Measurements from ENCODE around the gene UBE2D2.

The UBE2D2 gene

GRCh38 chr5:139660923-139661814 lies 100.0 kb downstream of the UBE2D2 start:
- no peak for DNase-seq (ENCODE audit: low read depth)

DNA sequence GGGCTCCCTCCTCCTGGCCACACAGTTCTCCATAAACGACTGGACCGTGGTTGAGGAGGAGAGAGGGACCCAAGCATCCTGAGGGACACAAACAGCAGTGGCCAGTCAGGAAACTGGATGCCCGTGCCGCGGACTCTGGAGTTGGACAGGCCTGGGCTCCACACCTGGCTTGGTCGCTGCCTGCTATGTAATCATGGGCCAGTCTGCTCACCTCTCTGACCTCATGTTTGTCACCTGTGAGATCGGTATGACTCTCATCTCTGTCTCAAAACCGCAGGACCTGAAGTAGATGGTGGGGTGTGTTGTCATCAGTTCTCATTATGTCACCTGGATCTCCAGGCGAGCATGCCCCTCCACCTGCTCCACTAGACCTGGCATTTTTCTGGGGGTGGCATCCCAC lies 101.5 kb downstream of the UBE2D2 start:
- DNase-seq (ENCODE audit: low read depth) = no peak

GRCh38 chr5:139663207-139664085 lies 102.3 kb downstream of the UBE2D2 start:
- no peak for DNase-seq (ENCODE audit: low read depth)

DNA sequence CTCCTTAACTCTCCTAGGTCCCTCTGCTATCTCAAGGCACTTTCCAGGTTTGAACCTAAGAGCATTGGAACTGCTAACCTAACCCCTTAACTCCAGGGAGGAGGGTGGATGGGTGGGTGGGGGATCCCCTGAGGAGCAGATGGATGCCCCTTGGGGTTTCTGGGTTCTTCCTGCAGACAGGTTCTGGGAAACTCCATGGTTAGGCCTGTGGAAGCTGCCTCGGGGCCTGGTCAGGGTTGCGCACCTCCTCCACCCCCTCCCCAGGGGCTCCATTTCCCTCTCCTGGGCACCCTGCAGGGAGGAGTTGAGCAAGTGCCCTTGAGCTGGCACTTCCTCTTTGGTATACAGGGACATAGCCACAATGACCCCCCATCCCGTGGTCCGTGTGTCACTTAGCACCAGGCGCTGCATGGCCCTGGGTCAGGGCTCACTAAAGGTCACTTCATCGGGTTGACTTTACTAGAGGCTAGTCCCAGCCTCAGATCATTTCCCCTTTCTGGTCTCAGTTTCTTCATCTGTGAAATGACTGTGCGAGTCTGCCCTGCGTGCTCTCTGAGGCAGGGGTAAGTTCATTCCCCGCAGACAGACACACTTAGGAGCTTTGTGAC lies 103.1 kb downstream of the UBE2D2 start:
- DNase-seq (ENCODE audit: low read depth) = no peak

GRCh38 chr5:139664727-139665351 lies 103.7 kb downstream of the UBE2D2 start:
- no peak for DNase-seq (ENCODE audit: low read depth)

DNA sequence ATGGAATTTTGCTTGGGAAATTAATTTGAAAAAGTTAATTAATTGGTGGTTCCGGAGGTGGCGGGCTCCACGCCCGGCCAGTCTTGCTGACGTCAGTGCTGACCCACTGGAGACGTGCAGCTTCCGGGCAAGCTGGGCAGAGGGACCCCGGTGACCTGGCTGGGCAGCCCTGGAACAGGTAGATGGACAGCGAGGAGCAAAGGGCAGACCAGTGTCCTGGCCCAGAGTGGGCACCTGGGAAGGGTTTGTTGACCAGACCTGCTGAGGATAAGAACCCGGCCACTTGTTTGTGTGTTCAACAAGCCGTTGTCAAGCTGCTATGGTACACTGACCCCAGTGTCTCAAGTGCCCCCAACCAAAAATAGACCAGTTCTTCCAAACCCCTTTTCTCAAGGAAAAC lies 104.5 kb downstream of the UBE2D2 start:
- DNase-seq (ENCODE audit: low read depth) = no peak

DNA sequence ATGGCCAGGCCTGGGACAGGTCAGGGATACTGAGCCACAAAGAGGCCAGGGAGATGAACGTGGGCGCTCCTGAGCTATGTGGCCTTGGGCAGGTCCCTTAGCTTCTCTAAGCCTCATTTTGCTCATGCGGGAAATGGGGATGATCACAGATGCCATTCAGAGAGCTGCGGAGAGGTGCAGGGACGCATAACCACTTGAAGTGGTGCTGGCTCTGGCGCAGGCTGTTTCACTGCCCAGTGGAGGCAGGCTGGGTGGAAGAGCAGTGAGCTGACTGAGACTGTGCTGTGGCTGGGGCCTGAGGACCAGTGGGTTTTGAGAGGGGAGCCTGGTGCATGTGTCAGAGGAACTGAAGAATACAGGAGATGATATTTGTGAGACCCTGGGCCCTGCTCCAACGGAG lies 105.4 kb downstream of the UBE2D2 start:
- no peak for DNase-seq (ENCODE audit: low read depth)

GRCh38 chr5:139667001-139667729 lies 106.0 kb downstream of the UBE2D2 start:
- no peak for DNase-seq (ENCODE audit: low read depth)

- DNase-seq (ENCODE audit: low read depth) = no peak
Measured at GRCh38 chr5:139667730-139668063, 106.6 kb downstream of the UBE2D2 start.

GRCh38 chr5:139668064-139668880 lies 107.1 kb downstream of the UBE2D2 start:
- DNase-seq (ENCODE audit: low read depth) = no peak

DNA sequence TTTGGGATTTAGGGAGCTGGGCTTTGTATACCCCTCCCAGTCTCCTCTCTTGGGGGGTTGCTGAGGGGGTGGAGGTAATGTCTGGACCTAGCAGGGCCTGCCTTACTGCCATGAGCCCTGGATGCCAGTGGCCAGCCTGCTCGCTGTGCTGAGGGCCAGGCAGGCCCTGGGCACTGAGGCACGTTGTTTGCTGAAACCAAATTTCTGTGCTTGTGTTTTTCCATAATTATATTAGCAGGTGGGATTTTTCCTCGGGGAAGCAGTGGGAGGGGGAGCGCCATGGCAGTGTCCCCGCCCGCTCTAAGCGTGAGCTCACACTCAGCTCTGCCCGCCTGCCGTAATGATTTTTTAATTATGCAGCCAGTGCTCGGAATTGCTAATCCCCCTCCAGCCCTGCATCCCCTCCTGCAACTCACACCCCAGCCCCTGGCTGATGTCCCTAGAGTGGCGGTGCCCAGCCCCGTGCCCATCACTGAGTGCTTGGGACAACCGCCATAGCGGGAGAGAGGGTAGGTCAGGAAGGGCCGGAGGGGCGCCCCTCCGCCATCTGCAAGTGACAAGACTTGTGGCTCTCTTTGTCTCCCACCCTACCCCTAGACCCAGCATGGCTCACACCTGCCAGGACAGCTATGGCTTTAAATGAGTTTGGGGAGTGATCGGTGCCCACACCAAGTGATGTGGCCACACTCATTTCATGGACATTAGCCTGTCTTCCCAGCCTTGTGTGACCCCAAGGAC lies 108.0 kb downstream of the UBE2D2 start:
- DNase-seq (ENCODE audit: low read depth) = no peak

- no peak for DNase-seq (ENCODE audit: low read depth)
Measured at GRCh38 chr5:139669662-139670368, 108.7 kb downstream of the UBE2D2 start.

DNA sequence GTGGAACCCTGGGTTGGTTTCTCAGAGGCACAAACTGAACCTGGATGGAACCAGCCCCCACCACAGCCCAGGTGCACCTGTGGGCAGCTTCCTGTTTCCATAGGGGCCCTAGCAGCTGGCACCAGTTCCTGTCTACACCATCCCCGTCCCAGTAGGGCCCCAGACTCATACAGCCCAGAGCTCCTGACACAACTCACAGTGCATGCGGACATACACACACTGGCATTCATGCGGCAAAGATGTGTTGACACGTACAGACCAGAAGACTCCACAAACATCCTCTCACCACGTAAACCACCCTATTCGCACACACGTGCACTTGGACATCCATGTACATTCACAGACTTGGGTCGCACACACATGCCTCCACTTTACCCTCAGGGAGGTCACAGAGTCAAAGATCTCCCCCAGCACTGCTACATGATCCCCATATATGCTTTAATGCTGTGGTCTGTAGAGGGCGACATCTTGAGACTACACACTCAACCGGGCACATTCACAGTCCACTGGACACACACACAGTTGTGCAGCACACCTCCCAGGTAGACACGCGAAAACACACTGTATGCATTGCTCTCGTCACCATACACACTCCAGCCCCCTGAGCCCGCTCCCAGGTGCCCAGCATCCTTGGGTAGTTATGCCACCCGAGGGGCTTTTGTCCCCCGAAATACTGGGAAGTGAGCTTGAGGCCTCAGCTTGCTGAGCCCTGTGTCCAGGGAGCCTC lies 109.4 kb downstream of the UBE2D2 start:
- no peak for DNase-seq (ENCODE audit: low read depth)

- DNase-seq (ENCODE audit: low read depth) = no peak
Measured at GRCh38 chr5:139671096-139671841, 110.1 kb downstream of the UBE2D2 start.

- no peak for DNase-seq (ENCODE audit: low read depth)
Measured at GRCh38 chr5:139675213-139675612, 114.1 kb downstream of the UBE2D2 start.

DNA sequence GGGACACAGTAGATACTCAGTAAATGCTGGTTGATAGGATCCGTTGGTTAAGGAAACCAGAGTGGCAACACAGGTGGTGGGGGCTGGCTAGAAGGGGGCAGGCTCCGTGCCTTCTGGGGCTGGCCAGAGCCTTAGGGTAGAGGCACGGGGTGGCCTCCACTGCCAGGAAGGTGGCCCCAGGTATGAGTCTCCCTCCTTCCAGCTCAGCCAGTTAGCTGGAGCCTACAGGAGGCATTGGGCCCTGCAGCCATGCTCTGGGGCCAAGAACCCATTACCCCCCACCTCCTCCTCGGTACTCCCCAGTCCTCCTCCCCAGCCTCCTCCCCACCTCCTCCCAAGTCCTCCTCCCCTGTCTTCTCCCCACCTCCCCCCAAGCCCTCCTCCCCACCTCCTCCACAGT lies 114.7 kb downstream of the UBE2D2 start:
- DNase-seq (ENCODE audit: low read depth) = no peak

- DNase-seq (ENCODE audit: low read depth) = no peak
Measured at GRCh38 chr5:139676406-139676805, 115.3 kb downstream of the UBE2D2 start.

Measured in stimulated activated CD8-positive, alpha-beta memory T cell treated with anti-CD3 and anti-CD28 coated beads, Interleukin-4, amount 100 ng/mL, for 24 hours (primary cell).